Measurements from ENCODE around the gene FIGN.

DNA sequence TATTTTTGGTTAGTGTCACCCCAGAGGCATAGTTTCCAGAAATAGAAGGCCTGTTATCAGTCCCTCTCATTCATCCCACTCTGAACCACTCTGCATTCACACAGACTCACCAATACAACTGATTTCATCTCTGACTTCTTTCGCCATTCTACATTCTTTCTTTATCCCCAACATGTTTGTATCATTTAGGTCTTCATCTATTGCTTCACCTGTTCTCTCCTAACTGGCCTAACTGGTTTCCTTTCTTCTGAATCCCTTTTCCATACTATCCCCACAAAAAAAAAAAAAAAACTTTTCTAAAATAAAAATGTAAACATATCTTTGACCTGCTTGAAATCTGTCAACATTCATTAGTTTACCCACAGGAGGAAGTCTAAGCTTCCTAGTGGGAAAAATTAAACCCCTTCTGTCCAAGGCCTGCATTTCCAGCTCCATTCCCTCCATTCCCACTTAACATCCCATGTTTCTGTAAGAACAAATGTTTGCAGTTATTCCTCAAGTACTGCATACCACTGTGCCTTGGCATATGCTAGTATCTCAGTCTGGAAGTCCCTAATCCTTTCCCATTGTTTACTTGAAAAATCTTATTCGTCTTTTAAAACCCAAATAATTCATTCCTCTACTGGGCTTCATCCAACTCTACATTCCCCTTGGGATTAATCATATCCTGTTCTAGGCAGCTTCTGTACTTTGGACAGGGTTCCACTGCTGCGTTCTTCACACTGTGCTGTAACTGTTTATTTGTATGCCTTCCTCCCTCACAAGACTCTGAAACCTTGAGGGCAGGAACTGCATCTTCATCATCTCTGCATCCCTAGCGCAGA, 68.5 kb downstream of the FIGN start:
- no peak for TF ChIP-seq EZH2 (IDR thresholded peaks at IDR 0.05; ENCODE audit: borderline replicate concordance, low read depth, low read length, severe bottlenecking)
- TF ChIP-seq, protein P1, sequence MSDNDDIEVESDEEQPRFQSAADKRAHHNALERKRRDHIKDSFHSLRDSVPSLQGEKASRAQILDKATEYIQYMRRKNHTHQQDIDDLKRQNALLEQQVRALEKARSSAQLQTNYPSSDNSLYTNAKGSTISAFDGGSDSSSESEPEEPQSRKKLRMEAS (IDR thresholded peaks at IDR 0.05; ENCODE audit: insufficient read depth, insufficient read length): no peak
